ENCODE data around the gene FAM216A.

- TF ChIP-seq CTCF (conservative IDR thresholded peaks at IDR 0.05; ENCODE audit: low read length) = no peak
- no peak for TF ChIP-seq EZH2phosphoT487 (IDR thresholded peaks at IDR 0.05; ENCODE audit: borderline replicate concordance)
Measured at GRCh38 chr12:110421701-110422100, 46.9 kb upstream of the FAM216A start.
